ENCODE data around the gene AADACL4. TPM values are rescaled to one million over a fixed set of nuclear protein-coding genes. Genes with fewer than 3 reads are reported as not detected.
A peak's percentile ranks its signal among the peaks of the same experiment; 100 is the strongest.

The AADACL4 gene
- total RNA-seq, 4 donors from 2014 or later, result not detected

- Histone ChIP-seq H3K36me3 (peaks cover 0 to 8% of the 10 kb centered on the region in 2 donors), H3K4me3 (peak overlapping the region; percentile 23 to 47), H3K27me3 (no peaks in the 10 kb centered on the region), H3K27ac (peak overlapping the region; percentile 90 to 95 (median 92)), H3K9me3 (no peaks in the 10 kb centered on the region), H3K4me1 (peaks cover 6 to 100% (median 90%) of the 10 kb centered on the region in 3 donors)
- WGBS, 2 donors (ENCODE audit: low coverage in 1 of 2), result no CpG with 5 or more reads among the region's 39 CpGs
- TF ChIP-seq EP300 (IDR thresholded peaks at IDR 0.05) (peak; percentile 49), POLR2AphosphoS5 (IDR thresholded peaks at IDR 0.05) (peak; percentile 98), POLR2A (IDR thresholded peaks at IDR 0.05) (peak; percentile 24 to 33), CTCF (IDR thresholded peaks at IDR 0.05) (peak in 2 of 4 experiments; percentile 23 to 42)
- ATAC-seq, result peak; percentile 86
Measured at GRCh38 chr1:12596007-12596821, 47.7 kb upstream of the AADACL4 start.

DNA sequence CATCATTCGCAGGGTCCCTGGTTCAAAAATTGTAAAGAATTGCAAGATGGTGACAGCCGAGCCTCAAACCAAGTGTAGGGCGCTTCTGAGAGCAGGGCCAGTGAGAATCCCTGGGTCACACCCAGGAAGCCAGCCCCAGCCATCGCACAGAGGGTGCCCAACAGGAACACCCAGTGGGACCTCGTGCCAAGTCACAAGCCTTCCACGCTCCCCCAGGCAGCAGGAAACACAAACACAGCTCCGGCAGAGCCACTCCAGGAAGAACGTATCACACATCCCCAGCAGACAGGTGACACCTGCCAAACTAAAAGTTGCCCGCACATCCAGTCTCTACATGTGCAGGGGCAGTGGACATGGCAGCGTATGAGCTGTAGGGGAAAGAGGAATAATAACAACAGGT, 46.1 kb upstream of the AADACL4 start:
- Histone ChIP-seq H3K36me3 (peaks cover 0 to under 1% of the 10 kb centered on the region in 2 donors), H3K27ac (peak overlapping the region; percentile 90 to 95 (median 92)), H3K9me3 (no peaks in the 10 kb centered on the region), H3K4me3 (no peak overlapping the region), H3K4me1 (peaks cover 8 to 100% (median 91%) of the 10 kb centered on the region in 3 donors), H3K27me3 (no peaks in the 10 kb centered on the region)
- WGBS, 2 donors (ENCODE audit: low coverage in 1 of 2), result 36 to 43% methylated on average over 1 to 9 of the region's 10 CpGs
- ATAC-seq, result no peak
- no peak for TF ChIP-seq CTCF (IDR thresholded peaks at IDR 0.05)
- TF ChIP-seq POLR2AphosphoS5 (IDR thresholded peaks at IDR 0.05), result peak; percentile 37
- TF ChIP-seq EP300 (IDR thresholded peaks at IDR 0.05), result no peak

GRCh38 chr1:12598974-12599373, 44.9 kb upstream of the AADACL4 start:
- H3K4me3 ChIP-seq, result no peak overlapping the region
- peaks cover 0 to 9% of the 10 kb centered on the region in 2 donors for H3K36me3 ChIP-seq
- peaks cover 5 to 100% (median 91%) of the 10 kb centered on the region in 3 donors for H3K4me1 ChIP-seq
- 52% methylated on average over 3 of the region's 6 CpGs; no CpG with 5 or more reads in 1 of the 2 donors for WGBS, 2 donors (ENCODE audit: low coverage in 1 of 2)
- ATAC-seq, result no peak
- peak overlapping the region; percentile 12 to 95 (median 91) for H3K27ac ChIP-seq
- no peak for TF ChIP-seq POLR2AphosphoS5 (IDR thresholded peaks at IDR 0.05)
- TF ChIP-seq EP300 (IDR thresholded peaks at IDR 0.05), result no peak
- TF ChIP-seq POLR2A (IDR thresholded peaks at IDR 0.05), result no peak
- TF ChIP-seq CTCF (IDR thresholded peaks at IDR 0.05), result no peak
- H3K9me3 ChIP-seq, result no peaks in the 10 kb centered on the region
- no peaks in the 10 kb centered on the region for H3K27me3 ChIP-seq

DNA sequence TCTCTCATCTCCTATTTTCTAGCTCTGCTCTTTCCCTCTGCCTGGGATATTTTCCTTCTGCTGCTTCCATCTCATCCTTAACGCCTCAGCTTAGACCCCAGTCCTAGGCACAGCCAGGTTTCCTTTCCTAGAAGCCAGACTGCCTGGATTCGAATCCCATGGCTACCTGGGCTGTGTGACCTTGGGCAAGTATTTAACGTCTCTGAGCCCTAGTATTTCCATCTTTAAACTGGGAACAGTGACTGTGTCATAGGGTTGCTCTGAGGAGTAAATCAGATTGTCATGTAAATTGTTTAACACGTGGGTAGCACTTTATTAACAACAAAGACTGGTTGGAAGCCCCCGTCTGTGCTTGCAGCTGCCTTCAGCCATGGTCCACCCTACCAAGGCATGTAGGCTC, 44.2 kb upstream of the AADACL4 start:
- TF ChIP-seq POLR2A (IDR thresholded peaks at IDR 0.05) (no peak), POLR2AphosphoS5 (IDR thresholded peaks at IDR 0.05) (no peak), CTCF (IDR thresholded peaks at IDR 0.05) (no peak), EP300 (IDR thresholded peaks at IDR 0.05) (no peak)
- H3K27ac ChIP-seq, result peak overlapping the region; percentile 64 to 95 (median 91)
- no peaks in the 10 kb centered on the region for H3K9me3 ChIP-seq
- 90 to 100% methylated on average over 1 to 5 of the region's 5 CpGs for WGBS, 2 donors (ENCODE audit: low coverage in 1 of 2)
- peaks cover 5 to 100% (median 91%) of the 10 kb centered on the region in 3 donors for H3K4me1 ChIP-seq
- no peak overlapping the region for H3K4me3 ChIP-seq
- no peaks in the 10 kb centered on the region for H3K27me3 ChIP-seq
- no peak for ATAC-seq
- H3K36me3 ChIP-seq, result peaks cover 0 to 9% of the 10 kb centered on the region in 2 donors

Data from gastroesophageal sphincter (tissue), 4 donors.